Stimulated activated memory B cell treated with anti-CD40 and anti-IgM and Interleukin-4, amounts not matched to agents 10 μg/mL and 1 μg/mL and 100 μg/mL, for 72 hours (primary cell): ENCODE results near the gene KCNN4.

Experiments
- ATAC-seq: fragments of 150-1000 bp; cut with Tn5 transposase; 2 replicates; pipeline ENCODE4 v1.10.0; 2021
- H3K27ac Mint-ChIP-seq: one replicate; pipeline ENCODE4 v1.8.0; 2022; ENCODE audit warnings: mild to moderate bottlenecking, mixed read lengths
- H3K27me3 Mint-ChIP-seq: one replicate; pipeline ENCODE4 v1.8.0; 2022; ENCODE audit warnings: mixed read lengths
- H3K36me3 Mint-ChIP-seq: one replicate; pipeline ENCODE4 v1.8.0; 2022; ENCODE audit warnings: mixed read lengths
- H3K4me1 Mint-ChIP-seq: one replicate; pipeline ENCODE4 v1.8.0; 2022; ENCODE audit warnings: mixed read lengths
- H3K4me3 Mint-ChIP-seq: one replicate; pipeline ENCODE4 v1.8.0; 2022; ENCODE audit warnings: mild to moderate bottlenecking, moderate library complexity, mixed read lengths
- H3K9me3 Mint-ChIP-seq: one replicate; pipeline ENCODE4 v1.8.0; 2022; ENCODE audit warnings: mixed read lengths

KCNN4 gene

GRCh38 chr19:43727593-43727853 is 53.2 kb downstream of the KCNN4 start:
- Mint-ChIP-seq H3K27ac (no peak overlapping the region), H3K4me1 (peaks cover 28% of the 10 kb centered on the region), H3K4me3 (no peak overlapping the region), H3K27me3 (no peaks in the 10 kb centered on the region), H3K9me3 (no peaks in the 10 kb centered on the region), H3K36me3 (peaks cover 48% of the 10 kb centered on the region)
- ATAC-seq = no peak

GRCh38 chr19:43726736-43727592 is 53.8 kb downstream of the KCNN4 start:
- ATAC-seq = no peak
- Mint-ChIP-seq H3K36me3 (peaks cover 42% of the 10 kb centered on the region), H3K27ac (no peak overlapping the region), H3K9me3 (no peaks in the 10 kb centered on the region), H3K4me3 (no peak overlapping the region), H3K27me3 (no peaks in the 10 kb centered on the region), H3K4me1 (peaks cover 28% of the 10 kb centered on the region)

DNA sequence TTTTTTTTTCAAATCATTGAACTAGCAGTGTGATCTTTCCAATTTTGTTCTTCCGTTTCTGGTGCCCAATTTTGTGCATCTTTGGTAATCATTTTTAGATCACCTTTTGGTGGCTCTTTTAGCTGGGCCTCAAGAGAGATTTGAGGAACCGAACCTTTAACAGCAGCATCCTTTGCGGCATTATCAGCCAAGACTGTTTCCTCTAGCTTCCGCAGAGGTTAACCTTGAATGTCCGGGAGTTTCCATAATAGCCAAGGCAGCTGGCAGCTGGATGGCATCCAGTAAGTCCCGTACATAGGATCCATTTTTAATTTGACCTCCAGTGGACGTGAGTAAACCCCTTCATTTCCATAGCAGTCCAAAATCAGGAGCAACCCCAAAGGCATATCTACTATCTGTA is 55.3 kb downstream of the KCNN4 start:
- ATAC-seq = peak; percentile 83
- peak overlapping the region; percentile 38 for H3K27ac Mint-ChIP-seq
- no peaks in the 10 kb centered on the region for H3K9me3 Mint-ChIP-seq
- no peaks in the 10 kb centered on the region for H3K27me3 Mint-ChIP-seq
- no peak overlapping the region for H3K4me3 Mint-ChIP-seq
- peaks cover 32% of the 10 kb centered on the region for H3K36me3 Mint-ChIP-seq
- peaks cover 28% of the 10 kb centered on the region for H3K4me1 Mint-ChIP-seq

GRCh38 chr19:43724896-43725295 is 55.9 kb downstream of the KCNN4 start:
- Mint-ChIP-seq H3K27ac (peak overlapping the region; percentile 38), H3K36me3 (peaks cover 26% of the 10 kb centered on the region), H3K4me1 (peaks cover 28% of the 10 kb centered on the region), H3K9me3 (no peaks in the 10 kb centered on the region), H3K27me3 (no peaks in the 10 kb centered on the region), H3K4me3 (no peak overlapping the region)
- no peak for ATAC-seq

DNA sequence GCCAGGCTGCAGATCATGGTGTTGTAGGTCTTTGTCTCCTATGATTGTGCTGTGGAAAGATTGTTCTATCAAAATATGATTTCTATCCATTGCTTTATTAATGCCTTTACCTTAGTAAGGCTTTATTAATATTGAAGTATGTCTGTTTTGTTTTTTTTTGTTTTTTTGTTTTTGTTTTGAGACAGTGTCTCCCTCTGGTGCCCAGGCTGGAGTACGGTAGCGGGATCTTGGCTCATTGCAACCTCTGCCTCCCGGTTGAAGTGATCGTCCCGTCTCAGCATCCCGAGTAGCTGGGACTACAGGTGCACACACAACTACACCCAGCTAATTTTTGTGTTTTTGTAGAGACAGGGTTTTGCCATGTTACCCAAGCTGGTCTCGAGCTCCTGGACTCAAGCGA is 57.2 kb downstream of the KCNN4 start:
- Mint-ChIP-seq H3K27me3 (no peaks in the 10 kb centered on the region), H3K4me3 (no peak overlapping the region), H3K4me1 (peaks cover 28% of the 10 kb centered on the region), H3K36me3 (peaks cover 13% of the 10 kb centered on the region), H3K9me3 (no peaks in the 10 kb centered on the region), H3K27ac (no peak overlapping the region)
- ATAC-seq = no peak

DNA sequence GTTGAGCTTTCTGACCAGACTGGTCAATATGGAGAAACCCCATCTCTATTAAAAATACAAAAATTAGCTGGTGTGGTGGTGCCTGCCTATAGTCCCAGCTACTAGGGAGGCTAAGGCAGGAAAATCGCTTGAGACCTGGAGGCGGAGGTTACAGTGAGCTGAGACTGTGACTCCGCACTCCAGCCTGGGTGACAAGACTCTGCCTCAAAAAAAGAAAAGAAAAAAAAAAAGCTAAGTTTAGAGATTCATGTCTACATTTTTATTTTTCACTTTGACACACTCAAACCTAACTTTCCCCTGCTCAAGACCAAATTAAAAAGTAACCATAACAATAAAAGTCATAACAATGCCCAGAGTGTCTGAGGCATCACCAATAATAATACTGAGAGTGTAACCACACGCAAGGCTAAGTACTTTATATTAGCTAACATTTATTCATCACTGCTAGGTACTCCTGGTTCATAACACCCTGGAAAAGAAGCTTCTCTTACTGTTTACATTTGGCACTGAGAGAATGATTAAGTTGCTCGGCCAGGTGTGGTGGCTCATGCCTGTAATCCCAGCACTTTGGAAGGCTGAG is 59.2 kb downstream of the KCNN4 start:
- Mint-ChIP-seq H3K27ac (no peak overlapping the region), H3K4me3 (no peak overlapping the region), H3K36me3 (no peaks in the 10 kb centered on the region), H3K4me1 (peaks cover 14% of the 10 kb centered on the region), H3K27me3 (peaks cover 5% of the 10 kb centered on the region), H3K9me3 (no peaks in the 10 kb centered on the region)
- ATAC-seq = no peak

DNA sequence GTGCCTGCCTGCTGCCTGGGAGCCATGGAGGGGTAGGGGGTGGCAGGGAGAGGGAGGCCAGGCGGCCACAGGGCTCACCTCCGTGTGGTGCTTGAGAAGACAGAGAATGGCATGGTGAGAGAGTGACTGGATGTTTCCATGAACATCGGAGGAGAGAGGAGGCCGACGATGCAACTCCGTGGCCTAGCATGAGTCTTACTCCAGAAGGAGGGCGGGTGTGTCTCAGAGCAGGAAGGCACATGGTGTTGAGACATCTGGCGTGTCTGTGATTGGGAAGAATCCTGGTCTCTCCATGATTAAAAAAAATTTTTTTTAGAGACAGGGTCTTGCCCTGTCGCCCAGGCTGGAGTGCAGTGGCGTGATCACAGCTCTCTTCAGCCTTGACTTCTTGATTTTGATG is 59.8 kb downstream of the KCNN4 start:
- no peaks in the 10 kb centered on the region for H3K36me3 Mint-ChIP-seq
- peaks cover 11% of the 10 kb centered on the region for H3K4me1 Mint-ChIP-seq
- H3K9me3 Mint-ChIP-seq = no peaks in the 10 kb centered on the region
- no peak for ATAC-seq
- peaks cover 11% of the 10 kb centered on the region for H3K27me3 Mint-ChIP-seq
- H3K4me3 Mint-ChIP-seq = no peak overlapping the region
- H3K27ac Mint-ChIP-seq = no peak overlapping the region

DNA sequence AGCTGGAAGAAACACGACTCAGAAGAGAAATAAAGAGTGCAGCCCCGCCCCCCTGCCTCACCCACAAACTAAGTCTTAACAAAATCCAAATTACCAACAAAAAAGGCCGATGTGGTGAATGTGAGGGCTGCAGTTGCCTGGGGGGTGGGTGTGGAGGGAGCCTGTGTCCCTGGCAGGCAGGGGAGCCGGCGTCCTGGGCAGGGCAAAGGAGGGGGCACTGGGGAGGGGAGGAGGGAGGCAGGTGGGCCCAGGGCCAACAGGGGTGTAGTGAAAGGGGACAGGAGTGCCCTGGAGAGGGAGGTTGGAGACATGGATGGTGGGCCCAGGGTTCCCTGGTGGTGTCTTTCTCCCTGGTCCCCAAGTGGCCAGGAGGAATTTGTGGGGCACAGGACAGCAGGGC is 60.9 kb downstream of the KCNN4 start:
- Mint-ChIP-seq H3K27me3 (peaks cover 17% of the 10 kb centered on the region), H3K36me3 (no peaks in the 10 kb centered on the region), H3K4me3 (no peak overlapping the region), H3K4me1 (peaks cover under 1% of the 10 kb centered on the region), H3K9me3 (no peaks in the 10 kb centered on the region), H3K27ac (no peak overlapping the region)
- ATAC-seq = no peak

GRCh38 chr19:43719378-43719868 is 61.4 kb downstream of the KCNN4 start:
- no peaks in the 10 kb centered on the region for H3K36me3 Mint-ChIP-seq
- H3K4me1 Mint-ChIP-seq = no peaks in the 10 kb centered on the region
- H3K27ac Mint-ChIP-seq = no peak overlapping the region
- ATAC-seq = no peak
- H3K4me3 Mint-ChIP-seq = no peak overlapping the region
- H3K27me3 Mint-ChIP-seq = peaks cover 22% of the 10 kb centered on the region
- no peaks in the 10 kb centered on the region for H3K9me3 Mint-ChIP-seq

DNA sequence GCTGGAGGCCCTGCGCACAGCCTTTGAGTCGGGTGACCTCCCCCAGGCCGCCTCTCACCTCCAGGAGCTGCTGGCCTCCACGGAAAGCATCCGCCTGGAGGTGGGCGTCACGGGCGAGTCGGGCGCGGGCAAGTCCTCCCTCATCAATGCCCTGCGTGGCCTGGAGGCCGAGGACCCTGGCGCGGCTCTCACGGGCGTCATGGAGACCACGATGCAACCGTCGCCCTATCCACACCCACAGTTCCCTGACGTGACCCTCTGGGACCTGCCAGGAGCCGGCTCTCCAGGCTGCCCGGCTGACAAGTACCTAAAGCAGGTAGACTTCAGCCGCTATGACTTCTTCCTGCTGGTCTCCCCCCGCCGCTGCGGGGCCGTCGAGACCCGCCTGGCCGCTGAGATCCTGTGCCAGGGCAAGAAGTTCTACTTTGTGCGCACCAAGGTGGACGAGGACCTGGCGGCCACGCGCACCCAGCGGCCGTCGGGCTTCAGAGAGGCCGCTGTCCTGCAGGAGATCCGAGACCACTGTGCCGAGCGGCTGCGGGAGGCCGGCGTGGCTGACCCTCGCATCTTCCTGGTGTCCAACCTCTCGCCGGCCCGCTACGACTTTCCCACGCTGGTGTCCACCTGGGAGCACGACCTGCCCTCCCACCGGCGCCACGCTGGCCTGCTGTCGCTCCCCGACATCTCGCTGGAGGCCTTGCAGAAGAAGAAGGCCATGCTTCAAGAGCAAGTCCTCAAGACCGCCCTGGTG is 62.0 kb downstream of the KCNN4 start:
- ATAC-seq = no peak
- Mint-ChIP-seq H3K4me3 (no peak overlapping the region), H3K27ac (no peak overlapping the region), H3K36me3 (no peaks in the 10 kb centered on the region), H3K9me3 (no peaks in the 10 kb centered on the region), H3K27me3 (peaks cover 26% of the 10 kb centered on the region), H3K4me1 (no peaks in the 10 kb centered on the region)
